ENCODE data around the gene MSRB3. TPM values are rescaled to one million over a fixed set of nuclear protein-coding genes. Genes with fewer than 3 reads are reported as not detected.
"Not testable (repeated sequence)": the region's sequence is repeated elsewhere in the genome, so short reads cannot be mapped to it uniquely, and the experiment has no call there.

Gene MSRB3
- total and polyA plus RNA-seq, 2 of the 8 experiments (the other 6 are each of a cell fraction or from before 2014, with no cell fraction given): 0.32 to 1.2 TPM

DNA sequence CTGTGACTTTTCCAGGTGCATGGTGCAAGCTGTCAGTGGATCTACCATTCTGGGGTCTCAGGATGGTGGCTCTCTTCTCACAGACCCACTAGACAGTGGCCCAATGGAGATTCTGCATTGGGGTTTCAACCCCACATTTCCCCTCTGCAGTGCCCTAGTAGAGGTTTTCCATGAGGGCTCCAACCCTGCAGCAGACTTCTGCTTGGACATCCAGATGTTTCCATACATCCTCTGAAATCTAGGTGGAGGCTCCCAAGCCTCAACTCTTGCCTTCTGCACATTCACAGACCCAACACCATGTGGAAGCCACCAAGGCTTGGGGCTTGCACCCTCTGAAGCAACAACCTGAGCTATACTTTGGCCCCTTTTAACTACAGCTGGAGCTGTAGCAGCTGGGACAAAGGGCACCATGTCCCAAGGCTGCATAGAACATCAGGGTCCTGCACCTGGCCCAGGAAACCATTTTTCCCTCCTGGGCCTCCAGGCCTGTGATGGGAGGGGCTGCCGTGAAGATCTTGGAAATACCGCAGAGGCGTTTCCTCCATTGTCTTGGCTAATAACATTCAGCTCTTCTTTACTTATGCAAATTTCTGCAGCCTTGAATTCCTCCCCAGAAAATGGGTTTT lies 205.5 kb downstream of the MSRB3 start:
- H2BK5ac ChIP-seq (ENCODE audit: low read depth, low read length); H4K5ac ChIP-seq (ENCODE audit: insufficient read length, low read depth, low read length); FAIRE-seq; H3K4me2 ChIP-seq (ENCODE audit: insufficient read depth in 1 of 2, low read depth in 2 of 2, low read length in 2 of 2); H2BK15ac ChIP-seq (ENCODE audit: low read length); H3K79me2 ChIP-seq (ENCODE audit: control insufficient read depth in 1 of 2, insufficient read depth in 2 of 2, low read length in 2 of 2); H2BK20ac ChIP-seq (ENCODE audit: low read length); H4K20me1 ChIP-seq (replicated peaks in 1 of 2; ENCODE audit: control insufficient read depth in 1 of 2, insufficient read depth in 2 of 2, low read length in 2 of 2); H3K4me3 ChIP-seq (ENCODE audit: extremely low read depth in 1 of 4, insufficient read depth in 2 of 4, low read depth in 3 of 4, low read length in 4 of 4); H3K4me1 ChIP-seq (replicated peaks in 1 of 4; ENCODE audit: control insufficient read depth in 3 of 4, insufficient read depth in 4 of 4, low read length in 3 of 4); H4K91ac ChIP-seq (replicated peaks; ENCODE audit: insufficient read length, low read length); H3K14ac ChIP-seq (ENCODE audit: insufficient read length); CTCF ChIA-PET (ENCODE audit: partially characterized antibody); POLR2A ChIA-PET (ENCODE audit: partially characterized antibody); H3K27ac ChIP-seq (ENCODE audit: low read depth, low read length); H2AK5ac ChIP-seq (ENCODE audit: low read depth, low read length); H2BK120ac ChIP-seq (replicated peaks; ENCODE audit: low read depth, low read length); H3K4ac ChIP-seq (replicated peaks; ENCODE audit: insufficient read length, low read depth, low read length); H3K23me2 ChIP-seq (ENCODE audit: low read depth, low read length); H4K8ac ChIP-seq (ENCODE audit: extremely low read depth, insufficient read depth, low read length); H2AFZ ChIP-seq (ENCODE audit: low read length); H3K36me3 ChIP-seq (ENCODE audit: control insufficient read depth in 2 of 4, insufficient read depth in 4 of 4, low read length in 3 of 4); H3K79me1 ChIP-seq (ENCODE audit: low read depth, low read length); DNase-seq (ENCODE audit: low read depth in 1 of 2, low spot score in 2 of 2); H3K23ac ChIP-seq (ENCODE audit: insufficient read length); H3K27me3 ChIP-seq (replicated peaks in 1 of 4; ENCODE audit: control insufficient read depth in 3 of 4, extremely low read depth in 1 of 4, insufficient read depth in 3 of 4, low read length in 3 of 4); H2BK12ac ChIP-seq (ENCODE audit: low read depth, low read length); H3K56ac ChIP-seq (replicated peaks; ENCODE audit: insufficient read length, low read depth, low read length); H3K18ac ChIP-seq (ENCODE audit: extremely low read depth, low read length); H3K9ac ChIP-seq (replicated peaks in 1 of 4; ENCODE audit: extremely low read depth in 1 of 4, low read depth in 3 of 4, low read length in 3 of 4): not testable (repeated sequence)
- peaks cover 18 to 25% of the 10 kb centered on the region in 2 experiments for H3K9me3 ChIP-seq (ENCODE audit: insufficient read depth in 2 of 2, low read depth in 1 of 2, low read length in 1 of 2)
- WGBS, 2 experiments (ENCODE audit: extremely low coverage in 1 of 2, insufficient coverage in 1 of 2, insufficient read length in 1 of 2, insufficient replicate concordance in 2 of 2, low coverage in 1 of 2, low lambda C conversion rate in 2 of 2, missing lambda C conversion rate in 1 of 2): 98% methylated on average over 3 of the region's 3 CpGs; no CpG with 5 or more reads in 1 of the 2 experiments
